ENCODE results near the gene SLC8A3. TPM values are rescaled to one million over a fixed set of nuclear protein-coding genes. Genes with fewer than 3 reads are reported as not detected.

SLC8A3 gene
- total RNA-seq, 1 experiment from 2014 or later, result not detected

DNA sequence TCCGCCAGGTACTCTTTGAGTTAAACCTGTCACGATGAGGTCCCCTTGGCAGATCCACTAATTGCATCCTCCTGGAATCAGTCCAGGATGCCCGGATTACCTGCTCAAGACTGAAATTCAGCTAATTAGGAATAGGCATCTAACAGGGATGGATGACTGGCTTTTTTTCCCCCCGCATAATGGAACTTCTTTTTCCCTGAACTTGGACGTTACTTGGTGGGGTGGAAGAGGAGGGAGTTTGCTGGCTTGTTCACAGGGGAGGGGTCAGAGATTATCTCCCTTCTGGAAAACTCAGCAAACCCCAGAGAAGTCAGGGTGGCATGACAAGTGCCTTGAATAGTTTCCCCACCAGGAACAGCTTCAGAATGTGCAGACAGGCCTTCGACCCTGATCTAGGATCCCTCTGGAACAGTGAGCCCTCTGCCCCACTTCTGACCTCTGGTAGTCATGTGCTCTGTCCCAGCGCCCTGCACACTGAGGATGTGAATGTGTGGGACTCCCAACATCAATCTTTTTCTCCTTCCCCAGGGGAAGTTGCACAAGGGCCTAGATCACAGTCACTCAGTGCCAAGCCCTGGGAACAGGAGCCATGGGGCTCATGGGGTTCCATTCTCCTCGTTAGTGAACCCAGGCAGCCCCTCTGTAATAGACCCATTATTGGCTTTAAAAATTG lies 167.1 kb downstream of the SLC8A3 start:
- BruUV-seq (replicated peaks), result no TSS peak
- TF ChIP-seq, protein P1, sequence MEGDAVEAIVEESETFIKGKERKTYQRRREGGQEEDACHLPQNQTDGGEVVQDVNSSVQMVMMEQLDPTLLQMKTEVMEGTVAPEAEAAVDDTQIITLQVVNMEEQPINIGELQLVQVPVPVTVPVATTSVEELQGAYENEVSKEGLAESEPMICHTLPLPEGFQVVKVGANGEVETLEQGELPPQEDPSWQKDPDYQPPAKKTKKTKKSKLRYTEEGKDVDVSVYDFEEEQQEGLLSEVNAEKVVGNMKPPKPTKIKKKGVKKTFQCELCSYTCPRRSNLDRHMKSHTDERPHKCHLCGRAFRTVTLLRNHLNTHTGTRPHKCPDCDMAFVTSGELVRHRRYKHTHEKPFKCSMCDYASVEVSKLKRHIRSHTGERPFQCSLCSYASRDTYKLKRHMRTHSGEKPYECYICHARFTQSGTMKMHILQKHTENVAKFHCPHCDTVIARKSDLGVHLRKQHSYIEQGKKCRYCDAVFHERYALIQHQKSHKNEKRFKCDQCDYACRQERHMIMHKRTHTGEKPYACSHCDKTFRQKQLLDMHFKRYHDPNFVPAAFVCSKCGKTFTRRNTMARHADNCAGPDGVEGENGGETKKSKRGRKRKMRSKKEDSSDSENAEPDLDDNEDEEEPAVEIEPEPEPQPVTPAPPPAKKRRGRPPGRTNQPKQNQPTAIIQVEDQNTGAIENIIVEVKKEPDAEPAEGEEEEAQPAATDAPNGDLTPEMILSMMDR (IDR thresholded peaks at IDR 0.05; ENCODE audit: insufficient read depth in 1 of 2, low read depth in 1 of 2, low read length in 1 of 2, severe bottlenecking in 1 of 2, unreplicated experiment in 1 of 2), result no peak
- H3K27me3 Mint-ChIP-seq (ENCODE audit: insufficient read depth, unreplicated experiment), result no peaks in the 10 kb centered on the region
- ChIA-PET CTCF (no interaction called here), POLR2A (no interaction called here)
- H3K9me3 Mint-ChIP-seq (ENCODE audit: unreplicated experiment), result no peaks in the 10 kb centered on the region
- no peak for DNase-seq
- no peaks in the 10 kb centered on the region for H3K4me1 Mint-ChIP-seq (ENCODE audit: low read depth, unreplicated experiment)
- intact Hi-C loops (cut with micrococcal nuclease; ENCODE audit: unreplicated experiment), result no loop called here
- no peaks in the 10 kb centered on the region for H3K9me3 ChIP-seq
- no peak overlapping the region for H3K4me3 Mint-ChIP-seq (ENCODE audit: unreplicated experiment)
- no peaks in the 10 kb centered on the region for H3K36me3 ChIP-seq (ENCODE audit: control insufficient read depth, insufficient read depth, low read length)
- no peaks in the 10 kb centered on the region for H3K27me3 ChIP-seq (replicated peaks; ENCODE audit: control insufficient read depth, insufficient read depth, low read length)
- H3K4me3 ChIP-seq (ENCODE audit: low read depth, low read length), result no peak overlapping the region
- H3K27ac Mint-ChIP-seq (ENCODE audit: unreplicated experiment), result no peak overlapping the region
- H3K4me1 ChIP-seq, result no peaks in the 10 kb centered on the region
- H3K36me3 Mint-ChIP-seq (ENCODE audit: insufficient read depth, unreplicated experiment), result no peaks in the 10 kb centered on the region

DNA sequence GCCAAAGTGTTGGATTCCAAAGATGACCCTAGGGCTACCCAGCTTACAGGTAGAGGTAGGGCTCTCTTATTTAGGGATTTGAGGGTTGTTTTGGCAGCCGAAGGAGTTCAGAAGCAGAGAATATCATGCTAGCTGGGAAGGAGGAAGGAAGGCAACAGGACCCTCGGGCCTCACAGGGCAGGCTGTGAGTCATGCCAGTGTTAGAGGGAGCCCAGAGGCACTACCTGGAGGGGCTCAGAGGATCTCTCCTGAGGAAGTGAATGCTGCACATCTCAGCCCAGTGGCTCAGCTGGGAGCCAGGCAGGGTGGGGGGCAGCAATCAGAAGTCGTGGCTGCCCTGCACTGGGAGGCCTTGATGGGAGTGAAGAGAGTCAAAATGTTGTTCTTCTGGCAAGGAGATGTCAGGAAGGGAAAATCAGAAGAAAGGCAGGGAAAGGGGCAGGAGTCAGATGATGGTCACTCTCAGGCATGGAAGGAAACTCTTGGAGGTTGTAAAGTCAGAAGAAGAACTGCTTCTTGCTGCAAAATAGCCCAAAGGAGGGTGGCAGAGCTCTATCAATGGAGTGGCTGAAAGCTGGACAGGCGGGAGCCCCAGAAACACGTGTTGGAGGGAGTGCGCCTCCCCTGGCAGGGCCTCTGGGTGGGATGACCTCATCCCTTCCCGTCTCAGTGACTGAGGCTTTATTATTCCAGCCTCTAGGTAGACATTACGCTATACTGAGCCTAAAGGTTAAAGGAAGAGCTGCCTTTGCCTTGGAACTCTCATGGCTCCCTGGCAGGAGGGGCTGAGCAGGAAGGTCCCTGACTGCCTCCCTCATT lies 168.2 kb downstream of the SLC8A3 start:
- H3K4me1 Mint-ChIP-seq (ENCODE audit: low read depth, unreplicated experiment), result no peaks in the 10 kb centered on the region
- CTCF ChIA-PET, result interaction anchor here (0.5 to 0.9 kb wide), 2 partner anchors 8 to 183 kb away, joined by 3 read pairs; no protein-coding TSS in a partner anchor
- no peaks in the 10 kb centered on the region for H3K9me3 Mint-ChIP-seq (ENCODE audit: unreplicated experiment)
- POLR2A ChIA-PET, result no interaction called here
- TF ChIP-seq, protein P1 (IDR thresholded peaks at IDR 0.05; ENCODE audit: insufficient read depth in 1 of 2, low read depth in 1 of 2, low read length in 1 of 2, severe bottlenecking in 1 of 2, unreplicated experiment in 1 of 2), result no peak
- Histone ChIP-seq H3K4me1 (no peaks in the 10 kb centered on the region), H3K4me3 (ENCODE audit: low read depth, low read length) (no peak overlapping the region), H3K27me3 (replicated peaks; ENCODE audit: control insufficient read depth, insufficient read depth, low read length) (no peaks in the 10 kb centered on the region), H3K36me3 (ENCODE audit: control insufficient read depth, insufficient read depth, low read length) (no peaks in the 10 kb centered on the region), H3K9me3 (no peaks in the 10 kb centered on the region)
- DNase-seq, result no peak
- no peak overlapping the region for H3K27ac Mint-ChIP-seq (ENCODE audit: unreplicated experiment)
- no peaks in the 10 kb centered on the region for H3K36me3 Mint-ChIP-seq (ENCODE audit: insufficient read depth, unreplicated experiment)
- no TSS peak for BruUV-seq (replicated peaks)
- no peak overlapping the region for H3K4me3 Mint-ChIP-seq (ENCODE audit: unreplicated experiment)
- no peaks in the 10 kb centered on the region for H3K27me3 Mint-ChIP-seq (ENCODE audit: insufficient read depth, unreplicated experiment)
- intact Hi-C loops (cut with micrococcal nuclease; ENCODE audit: unreplicated experiment), result no loop called here

DNA sequence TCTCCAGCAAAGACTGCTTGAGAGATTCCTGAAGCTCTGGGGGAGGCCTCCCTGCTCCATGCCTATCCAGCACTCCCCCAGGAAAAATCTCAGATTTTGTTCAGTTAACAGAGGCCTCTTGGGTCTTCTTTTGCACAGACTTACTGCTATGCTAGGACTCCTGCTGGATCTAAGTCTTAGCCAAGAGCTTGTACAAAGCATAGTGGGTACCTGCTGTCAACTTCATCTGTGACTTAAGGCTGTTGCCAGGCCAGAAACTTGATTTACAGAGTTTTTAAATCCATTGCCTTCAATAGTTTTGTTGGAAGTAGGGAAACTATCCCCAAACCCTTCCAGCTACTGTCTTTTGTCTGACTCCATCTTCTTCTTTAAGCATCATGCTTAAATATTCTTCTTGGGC lies 169.1 kb downstream of the SLC8A3 start:
- Mint-ChIP-seq H3K27me3 (ENCODE audit: insufficient read depth, unreplicated experiment) (no peaks in the 10 kb centered on the region), H3K36me3 (ENCODE audit: insufficient read depth, unreplicated experiment) (no peaks in the 10 kb centered on the region), H3K4me1 (ENCODE audit: low read depth, unreplicated experiment) (no peaks in the 10 kb centered on the region), H3K4me3 (ENCODE audit: unreplicated experiment) (no peak overlapping the region), H3K9me3 (ENCODE audit: unreplicated experiment) (no peaks in the 10 kb centered on the region), H3K27ac (ENCODE audit: unreplicated experiment) (no peak overlapping the region)
- POLR2A ChIA-PET, result no interaction called here
- Histone ChIP-seq H3K27me3 (replicated peaks; ENCODE audit: control insufficient read depth, insufficient read depth, low read length) (no peaks in the 10 kb centered on the region), H3K4me3 (ENCODE audit: low read depth, low read length) (no peak overlapping the region), H3K4me1 (no peaks in the 10 kb centered on the region), H3K9me3 (no peaks in the 10 kb centered on the region), H3K36me3 (ENCODE audit: control insufficient read depth, insufficient read depth, low read length) (no peaks in the 10 kb centered on the region)
- BruUV-seq (replicated peaks), result no TSS peak
- intact Hi-C loops (cut with micrococcal nuclease; ENCODE audit: unreplicated experiment), result no loop called here
- CTCF ChIA-PET, result interaction anchor here (0.9 kb wide), 1 partner anchor 9 kb away, joined by 3 read pairs; no protein-coding TSS in a partner anchor
- TF ChIP-seq, protein P1 (IDR thresholded peaks at IDR 0.05; ENCODE audit: insufficient read depth in 1 of 2, low read depth in 1 of 2, low read length in 1 of 2, severe bottlenecking in 1 of 2, unreplicated experiment in 1 of 2), result no peak
- DNase-seq, result no peak

Data from Caco-2 (cell line).